ENCODE data around the gene RNU6-8. TPM values are rescaled to one million over a fixed set of nuclear protein-coding genes. Genes with fewer than 3 reads are reported as not detected.

Gene RNU6-8
- total RNA-seq, 2 donors from 2014 or later: not detected

GRCh38 chr14:32249371-32249770, 46.3 kb upstream of the RNU6-8 start:
- H3K9me3 ChIP-seq: no peaks in the 10 kb centered on the region
- no peaks in the 10 kb centered on the region for H3K4me1 ChIP-seq (ENCODE audit: control insufficient read depth in 1 of 2, low read depth in 2 of 2)
- ATAC-seq (ENCODE audit: insufficient number of reproducible peaks, low FRiP score, low read depth) (no peak), DNase-seq (ENCODE audit: low spot score) (no peak)
- no peak overlapping the region for H3K27ac ChIP-seq
- no peak overlapping the region for H3K4me3 ChIP-seq
- no peaks in the 10 kb centered on the region for H3K27me3 ChIP-seq (replicated peaks; ENCODE audit: insufficient read depth)
- TF ChIP-seq CTCF (IDR thresholded peaks at IDR 0.05): no peak
- no peaks in the 10 kb centered on the region for H3K36me3 ChIP-seq

GRCh38 chr14:32246751-32247150, 43.7 kb upstream of the RNU6-8 start:
- Histone ChIP-seq H3K27ac (no peak overlapping the region), H3K9me3 (no peaks in the 10 kb centered on the region), H3K36me3 (no peaks in the 10 kb centered on the region), H3K27me3 (replicated peaks; ENCODE audit: insufficient read depth) (no peaks in the 10 kb centered on the region), H3K4me3 (no peak overlapping the region), H3K4me1 (ENCODE audit: control insufficient read depth in 1 of 2, low read depth in 2 of 2) (no peaks in the 10 kb centered on the region)
- ATAC-seq (ENCODE audit: insufficient number of reproducible peaks, low FRiP score, low read depth): no peak
- TF ChIP-seq CTCF (IDR thresholded peaks at IDR 0.05): no peak
- DNase-seq (ENCODE audit: low spot score): no peak

GRCh38 chr14:32244404-32244803, 41.3 kb upstream of the RNU6-8 start:
- ATAC-seq (ENCODE audit: insufficient number of reproducible peaks, low FRiP score, low read depth) (no peak), DNase-seq (ENCODE audit: low spot score) (no peak)
- Histone ChIP-seq H3K36me3 (no peaks in the 10 kb centered on the region), H3K4me3 (no peak overlapping the region), H3K27me3 (replicated peaks; ENCODE audit: insufficient read depth) (no peaks in the 10 kb centered on the region), H3K27ac (no peak overlapping the region), H3K4me1 (ENCODE audit: control insufficient read depth in 1 of 2, low read depth in 2 of 2) (no peaks in the 10 kb centered on the region), H3K9me3 (no peaks in the 10 kb centered on the region)
- no peak for TF ChIP-seq CTCF (IDR thresholded peaks at IDR 0.05)

GRCh38 chr14:32233260-32233659, 30.2 kb upstream of the RNU6-8 start:
- no peak for TF ChIP-seq CTCF (IDR thresholded peaks at IDR 0.05)
- no peak for ATAC-seq (ENCODE audit: insufficient number of reproducible peaks, low FRiP score, low read depth)
- no peak for DNase-seq (ENCODE audit: low spot score)

GRCh38 chr14:32232481-32232880, 29.4 kb upstream of the RNU6-8 start:
- Histone ChIP-seq H3K36me3 (no peaks in the 10 kb centered on the region), H3K27me3 (replicated peaks; ENCODE audit: insufficient read depth) (no peaks in the 10 kb centered on the region), H3K27ac (no peak overlapping the region), H3K4me3 (no peak overlapping the region), H3K9me3 (no peaks in the 10 kb centered on the region), H3K4me1 (ENCODE audit: control insufficient read depth in 1 of 2, low read depth in 2 of 2) (peaks cover 0 to 16% of the 10 kb centered on the region in 2 donors)
- no peak for TF ChIP-seq CTCF (IDR thresholded peaks at IDR 0.05)
- DNase-seq (ENCODE audit: low spot score) (no peak), ATAC-seq (ENCODE audit: insufficient number of reproducible peaks, low FRiP score, low read depth) (no peak)

More at GRCh38 chr14:32233260-32233659, 30.2 kb upstream of the RNU6-8 start:
- Histone ChIP-seq H3K9me3 (no peaks in the 10 kb centered on the region), H3K4me3 (no peak overlapping the region), H3K36me3 (no peaks in the 10 kb centered on the region), H3K4me1 (ENCODE audit: control insufficient read depth in 1 of 2, low read depth in 2 of 2) (peaks cover 0 to 16% of the 10 kb centered on the region in 2 donors), H3K27ac (no peak overlapping the region), H3K27me3 (replicated peaks; ENCODE audit: insufficient read depth) (no peaks in the 10 kb centered on the region)

Measured in thoracic aorta (tissue), 2 donors.